ENCODE results near the gene SNX20. TPM values are rescaled to one million over a fixed set of nuclear protein-coding genes. Genes with fewer than 3 reads are reported as not detected.

SNX20 gene
- total and polyA plus RNA-seq, 2 donors (not counting 3 experiments of a cell fraction or from before 2014, with no cell fraction given), result not detected

DNA sequence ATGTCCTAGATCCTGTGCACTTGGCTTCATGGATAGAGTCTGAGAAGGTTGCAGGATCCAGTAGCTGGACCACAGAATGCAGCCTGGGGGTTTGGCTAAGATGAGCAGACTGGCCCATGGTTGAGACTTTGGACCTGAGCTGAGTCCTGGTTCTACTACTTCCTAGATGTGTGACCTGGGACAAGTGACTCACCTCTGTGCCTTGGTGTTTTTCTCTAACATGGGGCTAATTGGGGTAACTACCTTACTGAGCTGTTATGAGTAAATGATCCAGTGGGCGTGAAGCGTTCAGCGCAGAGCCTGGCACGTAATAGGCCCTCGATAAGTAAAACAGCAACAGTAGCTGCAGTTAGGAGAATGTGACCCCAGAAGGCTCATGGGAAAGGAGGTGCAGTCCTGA is 38.8 kb downstream of the SNX20 start:
- FAIRE-seq (no peak), DNase-seq (ENCODE audit: low read depth, low spot score) (no peak)
- POLR2A ChIA-PET, result no interaction called here
- no peak overlapping the region for H3K27ac ChIP-seq (ENCODE audit: insufficient read depth, low read depth, low read length)
- intact Hi-C loops (cut with micrococcal nuclease) (no loop called here), dilution Hi-C loops (cut with MboI; ENCODE audit: extremely low pct_ligation_motif_present, low sequenced_read_pairs) (no loop called here)
- H3K79me2 ChIP-seq (ENCODE audit: control insufficient read depth, insufficient read depth, low read length), result no peaks in the 10 kb centered on the region
- CTCF ChIA-PET, result interaction anchor here (1.4 to 2.2 kb wide), 2 partner anchors 23 to 164 kb away, joined by 4 to 7 read pairs; no protein-coding TSS in a partner anchor
- H3K4me3 ChIP-seq (replicated peaks in 1 of 3; ENCODE audit: insufficient read depth in 1 of 3, low read depth in 1 of 3, low read length in 3 of 3), result no peak overlapping the region
- TF ChIP-seq POLR2AphosphoS5 (IDR thresholded peaks at IDR 0.05; ENCODE audit: insufficient read depth, low read depth, low read length) (no peak), JUN (IDR thresholded peaks at IDR 0.05; ENCODE audit: borderline replicate concordance, insufficient read depth, insufficient read length, low read depth) (no peak), GATA2 (IDR thresholded peaks at IDR 0.05; ENCODE audit: insufficient read depth, insufficient read length, low read depth, low read length) (no peak), FOS (IDR thresholded peaks at IDR 0.05; ENCODE audit: borderline replicate concordance, insufficient read depth, low read length) (no peak)
- no peaks in the 10 kb centered on the region for H3K27me3 ChIP-seq (ENCODE audit: control insufficient read depth in 2 of 2, insufficient read depth in 2 of 2, low read length in 2 of 2)
- no peaks in the 10 kb centered on the region for H4K20me1 ChIP-seq (replicated peaks; ENCODE audit: control insufficient read depth, extremely low read depth, insufficient read depth, low read length)
- no peak overlapping the region for H2AFZ ChIP-seq (ENCODE audit: low read depth, low read length)
- no peaks in the 10 kb centered on the region for H3K36me3 ChIP-seq (ENCODE audit: control insufficient read depth in 2 of 2, extremely low read depth in 1 of 2, insufficient read depth in 2 of 2, low read length in 2 of 2)
- no TSS peak for BruUV-seq (replicated peaks)
- H3K9ac ChIP-seq (replicated peaks; ENCODE audit: extremely low read depth, insufficient read depth, low read length), result no peak overlapping the region
- no peaks in the 10 kb centered on the region for H3K9me3 ChIP-seq (replicated peaks; ENCODE audit: control insufficient read depth, insufficient read depth, low read length)
- H3K4me1 ChIP-seq (ENCODE audit: control insufficient read depth, extremely low read depth, insufficient read depth, low read length), result no peaks in the 10 kb centered on the region
- H3K4me2 ChIP-seq (ENCODE audit: insufficient read depth, low read length), result no peak overlapping the region
- no peaks in the 10 kb centered on the region for H3K9me1 ChIP-seq (replicated peaks; ENCODE audit: control insufficient read depth, extremely low read depth, insufficient read depth, low read length)

DNA sequence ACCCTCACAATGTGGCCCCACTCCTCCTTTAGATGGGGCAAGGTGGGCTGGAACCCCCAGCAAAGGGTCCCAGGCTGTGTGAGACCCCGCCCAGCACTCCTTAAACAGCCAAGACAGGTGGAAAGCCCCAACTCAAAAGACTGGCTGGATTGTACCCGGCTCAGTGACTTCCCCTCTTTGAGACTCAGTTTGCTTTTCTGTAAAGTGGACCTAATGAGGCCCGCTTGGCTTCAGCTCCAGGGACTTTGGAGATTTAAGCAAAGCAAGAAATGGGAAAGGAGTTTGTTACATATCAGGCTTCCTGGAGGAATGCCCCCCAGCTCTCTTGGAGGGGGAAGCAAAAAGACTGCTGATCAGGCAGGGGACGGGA is 39.3 kb downstream of the SNX20 start:
- H4K20me1 ChIP-seq (replicated peaks; ENCODE audit: control insufficient read depth, extremely low read depth, insufficient read depth, low read length), result no peaks in the 10 kb centered on the region
- H3K9ac ChIP-seq (replicated peaks; ENCODE audit: extremely low read depth, insufficient read depth, low read length), result no peak overlapping the region
- no peaks in the 10 kb centered on the region for H3K36me3 ChIP-seq (ENCODE audit: control insufficient read depth in 2 of 2, extremely low read depth in 1 of 2, insufficient read depth in 2 of 2, low read length in 2 of 2)
- ChIA-PET POLR2A (no interaction called here), CTCF (interaction anchor here (2.2 kb wide), 1 partner anchor 23 kb away, joined by 7 read pairs; no protein-coding TSS in a partner anchor)
- FAIRE-seq (no peak), DNase-seq (ENCODE audit: low read depth, low spot score) (no peak)
- H3K4me3 ChIP-seq (replicated peaks in 1 of 3; ENCODE audit: insufficient read depth in 1 of 3, low read depth in 1 of 3, low read length in 3 of 3), result no peak overlapping the region
- TF ChIP-seq POLR2A (IDR thresholded peaks at IDR 0.05; ENCODE audit: low read depth, low read length) (no peak), POLR2AphosphoS5 (IDR thresholded peaks at IDR 0.05; ENCODE audit: insufficient read depth, low read depth, low read length) (no peak), EZH2 (IDR thresholded peaks at IDR 0.05; ENCODE audit: borderline replicate concordance, low read depth, low read length, severe bottlenecking) (no peak), FOS (IDR thresholded peaks at IDR 0.05; ENCODE audit: borderline replicate concordance, insufficient read depth, low read length) (no peak), MYC (IDR thresholded peaks at IDR 0.05; ENCODE audit: low read depth, low read length) (no peak)
- TF ChIP-seq, protein P1, sequence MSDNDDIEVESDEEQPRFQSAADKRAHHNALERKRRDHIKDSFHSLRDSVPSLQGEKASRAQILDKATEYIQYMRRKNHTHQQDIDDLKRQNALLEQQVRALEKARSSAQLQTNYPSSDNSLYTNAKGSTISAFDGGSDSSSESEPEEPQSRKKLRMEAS (IDR thresholded peaks at IDR 0.05; ENCODE audit: insufficient read depth, insufficient read length), result no peak
- dilution Hi-C loops (cut with MboI; ENCODE audit: extremely low pct_ligation_motif_present, low sequenced_read_pairs), result no loop called here
- H3K9me1 ChIP-seq (replicated peaks; ENCODE audit: control insufficient read depth, extremely low read depth, insufficient read depth, low read length), result no peaks in the 10 kb centered on the region
- intact Hi-C loops (cut with micrococcal nuclease), result no loop called here
- no peak overlapping the region for H2AFZ ChIP-seq (ENCODE audit: low read depth, low read length)
- no peaks in the 10 kb centered on the region for H3K9me3 ChIP-seq (replicated peaks; ENCODE audit: control insufficient read depth, insufficient read depth, low read length)
- H3K27me3 ChIP-seq (ENCODE audit: control insufficient read depth in 2 of 2, insufficient read depth in 2 of 2, low read length in 2 of 2), result no peaks in the 10 kb centered on the region
- H3K79me2 ChIP-seq (ENCODE audit: control insufficient read depth, insufficient read depth, low read length), result no peaks in the 10 kb centered on the region
- BruUV-seq (replicated peaks), result no TSS peak
- H3K4me2 ChIP-seq (ENCODE audit: insufficient read depth, low read length), result no peak overlapping the region
- no peaks in the 10 kb centered on the region for H3K4me1 ChIP-seq (ENCODE audit: control insufficient read depth, extremely low read depth, insufficient read depth, low read length)
- H3K27ac ChIP-seq (ENCODE audit: insufficient read depth, low read depth, low read length), result no peak overlapping the region
